Airway epithelial cell (primary cell): ENCODE measurements around the gene TRIP13. TPM values are rescaled to one million over a fixed set of nuclear protein-coding genes. Genes with fewer than 3 reads are reported as not detected.

Experiments
- total RNA-seq: library from RNA; depleted of rRNA; stranded (reverse); fragments of >200 nt; gene quantifications from 2 replicates; pipeline ENCODE4 v1.2.3, GENCODE V29; 2015

TRIP13 gene
- total RNA-seq, result 34.3 and 45.1 TPM in 2 replicates

GRCh38 chr5:892394-893136, at the start of gene TRIP13, which contains the start of gene BRD9:
Gene TRIP13 (plus strand): TSS chr5:892884. CDS start chr5:892999, 115 bp downstream.
Gene BRD9 (minus strand): TSS chr5:892801. CDS start chr5:892657, 144 bp downstream.

GRCh38 chr5:850511-851006, 42.1 kb upstream of the TRIP13 start, which contains the start of gene ZDHHC11:
Gene ZDHHC11 (minus strand): TSS chr5:850986. CDS start chr5:850602, 384 bp downstream.

Other genes starting within 250 kb of the TRIP13 start
- gene TPPP, start 199.5 kb upstream of the TRIP13 start, total RNA-seq, result 1.7 and 1.9 TPM in 2 replicates
- gene ZDHHC11B, start 108.2 kb upstream of the TRIP13 start, total RNA-seq, result 0.07 TPM in 1 of 2 replicates, not detected in the other
- gene ZDHHC11, start 41.9 kb upstream of the TRIP13 start, total RNA-seq, result 0.60 and 1.3 TPM in 2 replicates
- gene BRD9, start 83 bp upstream of the TRIP13 start, total RNA-seq, result 25.7 and 29.6 TPM in 2 replicates
- 0.09 and 0.42 TPM in 2 replicates for gene NKD2, start 115.9 kb downstream of the TRIP13 start, total RNA-seq
- gene SLC12A7, start 219.2 kb downstream of the TRIP13 start, total RNA-seq, result 5.0 and 12.7 TPM in 2 replicates